Right atrium auricular region (tissue), 2 donors: ENCODE data around the gene EXT2. TPM values are rescaled to one million over a fixed set of nuclear protein-coding genes. Genes with fewer than 3 reads are reported as not detected.
A peak's percentile ranks its signal among the peaks of the same experiment; 100 is the strongest.

Experiments used
- DNase-seq: peaks from one replicate; pipeline ENCODE4 v3.0.0-alpha.2; 2019; ENCODE audit warnings: low spot score
- H3K27ac ChIP-seq, 2 donors: fragments of 200-600 bp; sonication (generic); 1 replicate in 1 of 2; 2 replicates in 1 of 2; pipeline ENCODE4 v1.5.1; 2016 to 2019
- H3K27me3 ChIP-seq, 2 donors: fragments of 200-600 bp; sonication (generic); one replicate each; pipeline versions ENCODE4 v1.5.1 to v1.6.0; 2017 to 2019
- H3K36me3 ChIP-seq: fragments of 200-600 bp; sonication (generic); one replicate; pipeline ENCODE4 v1.5.1; 2016
- H3K4me1 ChIP-seq, 2 donors: fragments of 200-600 bp; sonication (generic); one replicate each; pipeline versions ENCODE4 v1.5.1 to v1.6.0; 2017 to 2019
- H3K4me3 ChIP-seq, 2 donors: fragments of 200-600 bp; sonication (generic); 1 replicate in 1 of 2; 2 replicates in 1 of 2; pipeline ENCODE4 v1.5.1; 2017 to 2019; ENCODE audit warnings: mild to moderate bottlenecking in 1 of 2, moderate library complexity in 1 of 2
- H3K9me3 ChIP-seq, 2 donors: fragments of 200-600 bp; sonication (generic); one replicate each; pipeline ENCODE4 v1.5.1; 2019
- total RNA-seq, 2 donors: library from RNA; depleted of rRNA; stranded (reverse); fragments of >200 nt; gene quantifications; one replicate each; pipeline ENCODE4 v1.1.0, GENCODE V29; 2016
- TF ChIP-seq, protein P1 (sequence below), 2 donors: fragments of 200-600 bp; sonication (generic); IDR thresholded peaks; one replicate each; pipeline ENCODE4 v1.5.1; 2019; ENCODE audit warnings: antibody characterized with exemption in 2 of 2

Gene EXT2
- total RNA-seq, 2 donors from 2014 or later: 37.2 to 45.2 TPM

DNA sequence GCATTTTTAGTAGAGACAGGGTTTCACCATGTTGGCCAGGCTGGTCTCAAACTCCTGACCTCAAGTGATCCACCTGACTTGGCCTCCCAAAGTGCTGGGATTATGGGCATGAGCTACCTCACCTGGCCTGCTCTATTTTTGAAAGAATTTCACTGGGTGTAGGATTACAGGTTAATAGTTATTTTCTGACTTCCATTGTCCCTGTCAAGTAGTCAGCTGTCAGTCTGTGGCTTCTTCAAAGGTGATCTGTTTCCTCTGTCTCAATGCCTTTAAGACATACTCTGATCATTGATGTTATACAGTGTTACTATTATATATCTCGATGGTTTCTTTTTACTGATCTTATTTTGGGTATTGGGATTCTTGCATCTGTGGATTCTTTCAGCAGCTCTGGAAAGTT, 10.1 kb upstream of the EXT2 start:
- Histone ChIP-seq H3K36me3 (no peaks in the 10 kb centered on the region), H3K4me1 (no peaks in the 10 kb centered on the region), H3K27me3 (no peaks in the 10 kb centered on the region), H3K4me3 (no peak overlapping the region), H3K9me3 (no peaks in the 10 kb centered on the region), H3K27ac (no peak overlapping the region)
- TF ChIP-seq, protein P1, sequence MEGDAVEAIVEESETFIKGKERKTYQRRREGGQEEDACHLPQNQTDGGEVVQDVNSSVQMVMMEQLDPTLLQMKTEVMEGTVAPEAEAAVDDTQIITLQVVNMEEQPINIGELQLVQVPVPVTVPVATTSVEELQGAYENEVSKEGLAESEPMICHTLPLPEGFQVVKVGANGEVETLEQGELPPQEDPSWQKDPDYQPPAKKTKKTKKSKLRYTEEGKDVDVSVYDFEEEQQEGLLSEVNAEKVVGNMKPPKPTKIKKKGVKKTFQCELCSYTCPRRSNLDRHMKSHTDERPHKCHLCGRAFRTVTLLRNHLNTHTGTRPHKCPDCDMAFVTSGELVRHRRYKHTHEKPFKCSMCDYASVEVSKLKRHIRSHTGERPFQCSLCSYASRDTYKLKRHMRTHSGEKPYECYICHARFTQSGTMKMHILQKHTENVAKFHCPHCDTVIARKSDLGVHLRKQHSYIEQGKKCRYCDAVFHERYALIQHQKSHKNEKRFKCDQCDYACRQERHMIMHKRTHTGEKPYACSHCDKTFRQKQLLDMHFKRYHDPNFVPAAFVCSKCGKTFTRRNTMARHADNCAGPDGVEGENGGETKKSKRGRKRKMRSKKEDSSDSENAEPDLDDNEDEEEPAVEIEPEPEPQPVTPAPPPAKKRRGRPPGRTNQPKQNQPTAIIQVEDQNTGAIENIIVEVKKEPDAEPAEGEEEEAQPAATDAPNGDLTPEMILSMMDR (IDR thresholded peaks at IDR 0.05): no peak
- no peak for DNase-seq

DNA sequence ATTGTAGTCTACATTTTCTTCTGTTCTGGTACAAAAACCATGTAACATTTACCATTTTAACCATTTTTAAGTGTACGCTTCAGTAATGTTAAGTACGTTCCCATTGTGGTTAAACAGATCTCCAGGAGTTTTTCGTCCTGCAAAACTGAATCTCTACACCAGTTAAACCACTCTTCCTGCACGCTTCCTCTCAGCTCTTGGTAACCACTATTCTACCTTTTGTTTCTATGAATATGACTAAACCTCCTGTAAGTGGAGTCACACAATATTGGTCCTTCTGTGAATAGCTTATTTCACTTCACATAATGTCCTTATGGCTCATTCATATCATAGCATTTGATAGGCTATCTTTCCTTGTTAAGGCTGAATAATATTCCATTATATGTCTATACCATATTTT, 7.1 kb upstream of the EXT2 start:
- Histone ChIP-seq H3K4me1 (no peaks in the 10 kb centered on the region), H3K36me3 (no peaks in the 10 kb centered on the region), H3K4me3 (no peak overlapping the region), H3K9me3 (no peaks in the 10 kb centered on the region), H3K27me3 (no peaks in the 10 kb centered on the region), H3K27ac (no peak overlapping the region)
- DNase-seq: no peak
- TF ChIP-seq, protein P1 (IDR thresholded peaks at IDR 0.05): no peak

DNA sequence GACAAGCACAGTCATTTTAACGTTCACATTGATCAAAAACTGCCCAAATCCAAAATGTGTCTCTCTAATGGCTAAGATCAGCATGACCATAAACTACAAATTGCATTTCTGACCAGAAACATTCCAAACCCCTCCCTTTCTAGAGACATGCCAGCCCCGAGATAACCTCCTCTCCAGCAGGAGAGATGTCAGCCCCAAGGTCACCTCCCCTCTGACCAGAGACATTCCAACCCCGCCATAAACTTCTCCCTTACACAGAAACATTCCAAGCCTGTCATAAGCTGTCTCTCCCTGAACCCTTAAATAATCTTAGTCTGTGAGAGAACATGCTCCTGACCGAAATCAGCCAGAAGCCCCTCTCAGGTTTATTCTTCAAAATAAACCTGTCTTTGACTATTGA, 6.6 kb upstream of the EXT2 start:
- Histone ChIP-seq H3K4me1 (no peaks in the 10 kb centered on the region), H3K36me3 (no peaks in the 10 kb centered on the region), H3K27ac (no peak overlapping the region), H3K9me3 (no peaks in the 10 kb centered on the region), H3K27me3 (no peaks in the 10 kb centered on the region), H3K4me3 (no peak overlapping the region)
- DNase-seq: no peak
- TF ChIP-seq, protein P1 (IDR thresholded peaks at IDR 0.05): no peak

DNA sequence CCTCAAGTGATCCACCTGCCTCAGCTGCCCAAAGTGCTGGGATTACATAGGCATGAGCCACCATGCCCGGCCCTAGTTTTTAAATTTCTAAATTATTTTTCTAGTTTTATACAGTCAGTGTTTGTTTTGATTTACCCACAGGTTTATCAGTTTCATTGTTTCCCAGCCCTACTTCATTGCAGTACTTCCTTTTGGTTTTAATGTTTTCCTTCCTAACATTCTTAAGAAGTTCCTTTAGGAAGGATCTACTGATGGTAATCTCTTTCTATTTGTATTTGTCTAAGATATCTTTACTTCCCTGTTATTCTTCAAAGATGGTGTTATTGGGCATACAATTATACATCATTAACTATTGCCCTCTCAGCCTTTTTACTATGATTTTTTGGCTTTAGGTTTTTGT, 4.9 kb upstream of the EXT2 start:
- H3K9me3 ChIP-seq: no peaks in the 10 kb centered on the region
- TF ChIP-seq, protein P1 (IDR thresholded peaks at IDR 0.05): no peak

DNA sequence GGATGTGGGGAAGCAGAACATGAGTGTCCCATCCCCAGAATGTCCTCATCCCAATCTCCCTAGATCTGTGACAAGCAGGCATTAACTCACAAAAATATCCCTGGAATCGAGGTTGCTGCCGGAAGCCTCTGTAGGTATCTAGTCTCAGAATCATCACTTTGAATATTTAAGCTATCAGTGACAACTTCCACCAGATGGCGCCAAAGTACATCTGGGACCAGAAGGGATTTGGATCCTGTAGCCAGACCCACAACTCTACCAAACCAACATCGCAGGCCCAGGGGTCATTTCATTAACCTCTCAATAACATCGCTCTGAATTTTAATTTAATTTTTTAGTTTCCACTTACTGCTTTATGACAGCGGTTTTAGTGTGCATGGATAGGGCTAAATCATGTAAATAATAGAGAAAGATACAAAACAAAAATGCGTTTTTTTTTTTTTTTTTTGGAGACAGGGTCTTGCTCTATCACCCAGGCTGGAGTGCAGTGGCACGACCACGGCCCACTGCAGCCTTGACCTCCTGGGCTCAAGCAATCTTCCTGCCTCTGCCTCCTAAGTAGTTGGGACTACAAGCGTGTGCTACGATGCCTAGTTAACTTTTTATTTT, 1.1 kb upstream of the EXT2 start:
- TF ChIP-seq, protein P1 (IDR thresholded peaks at IDR 0.05): peak; percentile 49 to 83
- Histone ChIP-seq H3K4me1 (peaks cover 0 to 11% of the 10 kb centered on the region in 2 donors), H3K4me3 (no peak overlapping the region), H3K27ac (no peak overlapping the region), H3K27me3 (no peaks in the 10 kb centered on the region), H3K36me3 (no peaks in the 10 kb centered on the region), H3K9me3 (no peaks in the 10 kb centered on the region)
- peak; percentile 87 for DNase-seq

More for the DNA sequence above, 4.9 kb upstream of the EXT2 start:
- Histone ChIP-seq H3K4me3 (no peak overlapping the region), H3K27me3 (no peaks in the 10 kb centered on the region), H3K36me3 (no peaks in the 10 kb centered on the region), H3K4me1 (peaks cover 0 to 6% of the 10 kb centered on the region in 2 donors), H3K27ac (no peak overlapping the region)
- no peak for DNase-seq
